GM12801 (cell line): ENCODE results near the gene ALDOB.

Experiments used
- CTCF ChIP-seq: IDR thresholded peaks from one replicate; pipeline ENCODE4 v1.5.1; 2011; ENCODE audit warnings: control low read depth; ENCODE audit not compliant: insufficient read length; ENCODE audit errors: extremely low read depth

ALDOB gene

GRCh38 chr9:101458963-101459631 is 23.5 kb upstream of the ALDOB start:
- no peak for TF ChIP-seq CTCF

DNA sequence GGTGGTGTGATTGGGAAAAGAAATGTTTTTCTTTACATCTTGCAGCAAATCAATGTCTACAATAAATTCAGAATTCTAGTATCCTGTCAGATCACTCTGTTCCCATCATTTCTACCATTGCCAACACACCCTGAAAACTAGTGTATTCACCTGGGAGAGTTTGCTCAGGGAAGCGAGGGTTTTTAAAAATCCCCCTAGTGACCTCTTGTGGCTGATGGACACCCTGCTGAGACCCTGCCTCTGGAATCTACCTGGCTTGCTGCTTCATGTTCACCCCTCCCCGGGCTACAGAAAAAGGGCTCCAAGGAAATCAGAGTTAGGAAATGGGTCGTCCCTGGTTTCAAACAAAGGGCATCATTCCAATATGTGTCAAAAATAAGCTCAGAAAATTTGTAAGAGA is 21.4 kb upstream of the ALDOB start:
- TF ChIP-seq CTCF = no peak

- no peak for TF ChIP-seq CTCF
These were observed 20.2 kb upstream of the ALDOB start for GRCh38 chr9:101455656-101456240.

DNA sequence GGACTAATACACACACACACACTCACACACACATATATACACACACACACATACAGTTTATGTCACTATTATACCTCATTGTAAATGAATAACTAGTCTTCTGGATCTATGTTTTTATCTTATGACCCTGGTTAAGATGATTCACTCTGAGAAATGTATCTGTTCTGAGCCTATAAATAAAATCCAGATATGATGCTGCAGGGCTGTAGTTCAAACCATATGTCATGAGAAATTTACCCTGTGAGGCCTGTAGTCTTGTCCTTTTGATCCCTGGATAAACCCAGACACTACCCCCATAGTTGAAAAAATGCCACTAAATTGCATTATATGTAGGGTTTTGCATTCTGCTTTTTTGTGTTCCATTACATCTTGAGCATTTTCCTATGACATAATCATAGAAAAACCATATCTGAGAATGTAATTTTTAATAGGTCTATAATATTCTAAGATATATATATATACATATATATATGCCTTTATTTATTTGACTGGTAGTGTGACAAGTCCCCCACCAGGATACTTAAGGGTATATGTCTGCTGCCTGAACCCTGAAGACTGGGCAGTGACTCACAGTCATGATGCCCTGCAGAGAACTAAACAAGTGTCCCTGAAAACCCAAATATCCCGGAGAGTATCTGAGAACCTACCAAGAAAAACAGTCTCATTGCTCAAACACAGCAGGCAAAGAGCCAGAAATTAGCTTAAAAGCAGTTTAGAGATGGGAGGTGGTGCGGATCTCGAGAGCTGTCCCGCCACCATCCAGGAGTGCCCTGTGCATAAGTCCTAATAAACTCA is 18.4 kb upstream of the ALDOB start:
- no peak for TF ChIP-seq CTCF

- TF ChIP-seq CTCF = no peak
These were observed 15.9 kb upstream of the ALDOB start for GRCh38 chr9:101451498-101451897.

GRCh38 chr9:101450931-101451330 is 15.4 kb upstream of the ALDOB start:
- TF ChIP-seq CTCF = no peak

- TF ChIP-seq CTCF = no peak
These were observed 13.6 kb upstream of the ALDOB start for GRCh38 chr9:101449071-101449721.
